WTC11 (cell line): ENCODE results near the gene XPR1. TPM values are rescaled to one million over a fixed set of nuclear protein-coding genes. Genes with fewer than 3 reads are reported as not detected.

ENCODE experiments used
- ATAC-seq: fragments of 200-7000 bp; cut with Tn5 transposase; 2 replicates; pipeline ENCODE4 v1.10.0; 2021; ENCODE audit warnings: mild to moderate bottlenecking, moderate library complexity
- CTCF ChIA-PET: fragments of 300-600 bp; sonication (Branson Sonifier 250); formaldehyde crosslinking; loops from one replicate; lab custom pipeline; 2021; ENCODE audit warnings: antibody characterized with exemption; lab: Charles Lee
- POLR2A ChIA-PET: fragments of 350-600 bp; sonication (Branson Sonifier 250); formaldehyde crosslinking; loops from one replicate; lab custom pipeline; 2021; ENCODE audit warnings: antibody characterized with exemption; lab: Charles Lee
- DNase-seq: peaks from one replicate; pipeline ENCODE4 v3.0.0; 2021; ENCODE audit warnings: low spot score
- H3K27ac Mint-ChIP-seq: 2 replicates; pipeline ENCODE4 v1.8.0; 2021; ENCODE audit warnings: mixed read lengths
- H3K27me3 Mint-ChIP-seq: 2 replicates; pipeline ENCODE4 v1.8.0; 2021; ENCODE audit warnings: low read depth, mild to moderate bottlenecking, moderate library complexity, mixed read lengths
- H3K36me3 Mint-ChIP-seq: 2 replicates; pipeline ENCODE4 v1.8.0; 2021; ENCODE audit warnings: mixed read lengths
- H3K4me1 Mint-ChIP-seq: 2 replicates; pipeline ENCODE4 v1.8.0; 2022; ENCODE audit warnings: mixed read lengths
- H3K4me3 Mint-ChIP-seq: 2 replicates; pipeline ENCODE4 v1.8.0; 2021; ENCODE audit warnings: mild to moderate bottlenecking, moderate library complexity, mixed read lengths
- H3K9me3 Mint-ChIP-seq: 2 replicates; pipeline ENCODE4 v1.8.0; 2021; ENCODE audit warnings: mixed read lengths
- CREM ChIP-seq: sonication (generic); formaldehyde crosslinking; IDR thresholded peaks from 2 replicates; pipeline ENCODE4 v1.8.1; 2022; ENCODE audit warnings: mild to moderate bottlenecking, missing genetic modification reagents, moderate library complexity
- E2F4 ChIP-seq: sonication (generic); formaldehyde crosslinking; IDR thresholded peaks from 2 replicates; pipeline ENCODE4 v1.8.1; 2022; ENCODE audit warnings: low read depth, mild to moderate bottlenecking, moderate library complexity, missing genetic modification reagents, borderline replicate concordance
- FOXP1 ChIP-seq: sonication (generic); formaldehyde crosslinking; IDR thresholded peaks from 2 replicates; pipeline ENCODE4 v1.8.0; 2022; ENCODE audit warnings: missing genetic modification reagents, mild to moderate bottlenecking, moderate library complexity, borderline replicate concordance
- HMGA2 ChIP-seq: fragments of 250-450 bp; sonication (Bioruptor Pico); IDR thresholded peaks from 2 replicates; pipeline ENCODE4 v1.4.0; 2021; ENCODE audit warnings: mild to moderate bottlenecking, moderate library complexity
- IRF2 ChIP-seq: sonication (generic); formaldehyde crosslinking; IDR thresholded peaks from 2 replicates; pipeline ENCODE4 v1.8.0; 2022; ENCODE audit warnings: low read depth, missing genetic modification reagents, borderline replicate concordance
- JAZF1 ChIP-seq: fragments of 250-450 bp; sonication (Bioruptor Pico); IDR thresholded peaks from 2 replicates; pipeline ENCODE4 v1.9.0; 2021; ENCODE audit warnings: moderate library complexity, mild to moderate bottlenecking, inconsistent platforms
- MXD4 ChIP-seq: fragments of 250-450 bp; sonication (Bioruptor Pico); IDR thresholded peaks from 2 replicates; pipeline ENCODE4 v1.8.0; 2021; ENCODE audit warnings: mild to moderate bottlenecking, moderate library complexity, borderline replicate concordance
- NR3C1 ChIP-seq: sonication (generic); formaldehyde crosslinking; conservative IDR thresholded peaks from 2 replicates; pipeline ENCODE4 v1.8.1; 2023; ENCODE audit warnings: low read depth, mild to moderate bottlenecking, missing genetic modification reagents
- RORB ChIP-seq: fragments of 250-450 bp; sonication (Bioruptor Pico); IDR thresholded peaks from 2 replicates; pipeline ENCODE4 v1.9.0; 2021; ENCODE audit warnings: mild to moderate bottlenecking
- SMAD3 ChIP-seq: sonication (generic); formaldehyde crosslinking; IDR thresholded peaks from 2 replicates; pipeline ENCODE4 v1.8.0; 2022; ENCODE audit warnings: missing genetic modification reagents, mild to moderate bottlenecking, borderline replicate concordance
- SMAD4 ChIP-seq: sonication (generic); formaldehyde crosslinking; IDR thresholded peaks from 2 replicates; pipeline ENCODE4 v1.8.0; 2022; ENCODE audit warnings: mild to moderate bottlenecking, missing genetic modification reagents
- STAT6 ChIP-seq: sonication (generic); formaldehyde crosslinking; conservative IDR thresholded peaks from 2 replicates; pipeline ENCODE4 v1.8.1; 2023; ENCODE audit warnings: mild to moderate bottlenecking, low read depth, missing genetic modification reagents, moderate library complexity
- ZNF317 ChIP-seq: sonication (generic); formaldehyde crosslinking; IDR thresholded peaks from 2 replicates; pipeline ENCODE4 v1.8.1; 2023; ENCODE audit warnings: low read depth, mild to moderate bottlenecking, moderate library complexity, missing genetic modification reagents, borderline replicate concordance
- ZNF396 ChIP-seq: fragments of 250-450 bp; sonication (Bioruptor Pico); IDR thresholded peaks from 2 replicates; pipeline ENCODE4 v1.8.0; 2021; ENCODE audit warnings: mild to moderate bottlenecking, moderate library complexity, borderline replicate concordance
- ZNF416 ChIP-seq: fragments of 250-450 bp; sonication (Bioruptor Pico); IDR thresholded peaks from 2 replicates; pipeline ENCODE4 v1.9.0; 2021; ENCODE audit warnings: mild to moderate bottlenecking, inconsistent platforms
- ZNF423 ChIP-seq: fragments of 250-450 bp; sonication (Bioruptor Pico); IDR thresholded peaks from 2 replicates; pipeline ENCODE4 v2.1.2; 2022; ENCODE audit warnings: mild to moderate bottlenecking, moderate library complexity
- ZNF671 ChIP-seq: fragments of 250-450 bp; sonication (Bioruptor Pico); IDR thresholded peaks from 2 replicates; pipeline ENCODE4 v1.8.0; 2021; ENCODE audit warnings: mild to moderate bottlenecking
- total RNA-seq: library from RNA; stranded (reverse); gene quantifications from 3 replicates; pipeline ENCODE4 v1.2.3, GENCODE V29; 2021
- TF ChIP-seq, protein P1 (sequence below): sonication (generic); formaldehyde crosslinking; conservative IDR thresholded peaks from 2 replicates; pipeline ENCODE4 v1.8.1; 2022; ENCODE audit warnings: mild to moderate bottlenecking, missing genetic modification reagents
- TF ChIP-seq, protein P2 (sequence below): fragments of 250-450 bp; sonication (Bioruptor Pico); conservative IDR thresholded peaks from 2 replicates; pipeline ENCODE4 v1.9.0; 2021; ENCODE audit warnings: mild to moderate bottlenecking
- TF ChIP-seq, protein P3 (sequence below): sonication (generic); formaldehyde crosslinking; IDR thresholded peaks from 2 replicates; pipeline ENCODE4 v1.8.0; 2022; ENCODE audit warnings: mild to moderate bottlenecking, missing genetic modification reagents

Gene XPR1
- total RNA-seq, 1 experiment from 2014 or later = 34.6 TPM

GRCh38 chr1:180893614-180894013 lies 261.8 kb downstream of the XPR1 start:
- peaks cover 13% of the 10 kb centered on the region for H3K4me1 Mint-ChIP-seq
- DNase-seq (no peak), ATAC-seq (no peak)
- no peak overlapping the region for H3K27ac Mint-ChIP-seq
- ChIA-PET CTCF (no interaction called here), POLR2A (no interaction called here)
- H3K9me3 Mint-ChIP-seq = no peaks in the 10 kb centered on the region
- TF ChIP-seq, protein P1, sequence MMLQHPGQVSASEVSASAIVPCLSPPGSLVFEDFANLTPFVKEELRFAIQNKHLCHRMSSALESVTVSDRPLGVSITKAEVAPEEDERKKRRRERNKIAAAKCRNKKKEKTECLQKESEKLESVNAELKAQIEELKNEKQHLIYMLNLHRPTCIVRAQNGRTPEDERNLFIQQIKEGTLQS (CRISPR knock-in tag) = no peak
- TF ChIP-seq ZNF671 (CRISPR knock-in tag) (no peak), MXD4 (CRISPR knock-in tag) (no peak), RORB (CRISPR knock-in tag) (no peak), CREM (no peak), STAT6 (CRISPR knock-in tag) (no peak), ZNF396 (CRISPR knock-in tag) (no peak), E2F4 (no peak), SMAD4 (no peak), SMAD3 (no peak), ZNF423 (CRISPR knock-in tag) (no peak), NR3C1 (CRISPR knock-in tag) (no peak), IRF2 (no peak), FOXP1 (CRISPR knock-in tag) (no peak), JAZF1 (CRISPR knock-in tag) (no peak), ZNF317 (CRISPR knock-in tag) (no peak)
- TF ChIP-seq, protein P2, sequence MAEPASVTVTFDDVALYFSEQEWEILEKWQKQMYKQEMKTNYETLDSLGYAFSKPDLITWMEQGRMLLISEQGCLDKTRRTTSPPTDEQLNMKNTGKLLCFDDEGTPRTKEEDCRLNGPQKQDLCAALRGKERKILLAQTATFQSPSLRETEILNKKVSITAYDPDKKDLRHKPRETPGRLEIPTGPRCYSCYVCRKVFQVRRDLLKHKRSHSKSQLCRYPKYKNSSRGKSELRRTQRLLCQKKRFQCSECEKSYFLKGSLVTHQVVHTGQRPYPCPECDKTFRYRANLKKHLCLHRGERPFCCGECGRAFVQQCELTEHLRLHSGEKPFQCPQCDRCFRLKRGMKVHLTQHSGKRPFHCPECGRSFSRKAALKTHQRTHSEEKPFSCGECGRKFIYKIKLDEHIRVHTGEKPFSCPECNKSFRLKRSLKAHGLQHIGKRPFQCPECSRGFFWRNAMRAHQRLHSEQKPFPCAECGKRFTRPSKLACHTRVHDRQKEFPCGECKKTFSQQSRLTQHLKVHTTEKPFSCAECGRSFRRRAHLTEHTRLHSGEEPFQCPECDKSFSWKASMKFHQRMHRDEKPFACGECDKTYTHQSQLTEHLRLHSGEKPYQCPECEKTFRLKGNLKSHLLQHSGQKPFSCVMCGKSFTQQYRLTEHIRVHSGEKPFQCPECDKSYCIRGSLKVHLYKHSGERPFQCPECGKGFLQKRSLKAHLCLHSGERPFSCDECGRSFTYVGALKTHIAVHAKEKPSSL (CRISPR knock-in tag) = no peak
- TF ChIP-seq, protein P3, sequence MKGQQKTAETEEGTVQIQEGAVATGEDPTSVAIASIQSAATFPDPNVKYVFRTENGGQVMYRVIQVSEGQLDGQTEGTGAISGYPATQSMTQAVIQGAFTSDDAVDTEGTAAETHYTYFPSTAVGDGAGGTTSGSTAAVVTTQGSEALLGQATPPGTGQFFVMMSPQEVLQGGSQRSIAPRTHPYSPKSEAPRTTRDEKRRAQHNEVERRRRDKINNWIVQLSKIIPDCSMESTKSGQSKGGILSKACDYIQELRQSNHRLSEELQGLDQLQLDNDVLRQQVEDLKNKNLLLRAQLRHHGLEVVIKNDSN (CRISPR knock-in tag) = no peak
- H3K4me3 Mint-ChIP-seq = no peak overlapping the region
- H3K27me3 Mint-ChIP-seq = no peaks in the 10 kb centered on the region
- no peaks in the 10 kb centered on the region for H3K36me3 Mint-ChIP-seq

- peaks cover 28% of the 10 kb centered on the region for H3K4me1 Mint-ChIP-seq
- no peak overlapping the region for H3K27ac Mint-ChIP-seq
- CTCF ChIA-PET = interaction anchor here (1.3 to 3.8 kb wide), 3 partner anchors 14 to 24 kb away, joined by 3 to 17 read pairs (median 7); partner anchors contain the start of gene KIAA1614
- no peaks in the 10 kb centered on the region for H3K27me3 Mint-ChIP-seq
- no peak for TF ChIP-seq HMGA2 (CRISPR knock-in tag)
- TF ChIP-seq SMAD3 = no peak
- TF ChIP-seq ZNF416 (CRISPR knock-in tag) = no peak
- TF ChIP-seq, all 79 proteins: peak for 0
- no peak for DNase-seq
- POLR2A ChIA-PET = no interaction called here
- Mint-ChIP-seq H3K36me3 (no peaks in the 10 kb centered on the region), H3K9me3 (no peaks in the 10 kb centered on the region), H3K4me3 (no peak overlapping the region)
- no peak for ATAC-seq
These were observed 264.3 kb downstream of the XPR1 start for GRCh38 chr1:180896161-180896560.
